Lower leg skin (tissue), 4 donors: ENCODE results near the gene CD82. TPM values are rescaled to one million over a fixed set of nuclear protein-coding genes. Genes with fewer than 3 reads are reported as not detected.

ENCODE experiments used
- DNase-seq, 2 donors: peaks; one replicate each; pipeline ENCODE4 v3.0.0-alpha.2; 2019; ENCODE audit warnings: low spot score in 2 of 2
- H3K4me3 ChIP-seq: fragments of 200-600 bp; sonication (generic); 2 replicates; pipeline ENCODE4 v1.5.1; 2017; ENCODE audit warnings: mild to moderate bottlenecking, low read depth; ENCODE audit not compliant: poor library complexity, severe bottlenecking
- CTCF ChIP-seq, 3 donors: fragments of 450-650 bp; IDR thresholded peaks; one replicate each; pipeline ENCODE4 v1.5.1; 2016; ENCODE audit warnings: antibody characterized with exemption in 3 of 3, mild to moderate bottlenecking in 3 of 3, moderate library complexity in 2 of 3
- POLR2A ChIP-seq, 2 donors: fragments of 450-650 bp; IDR thresholded peaks; one replicate each; pipeline ENCODE4 v1.6.1; 2016 to 2017; ENCODE audit warnings: antibody characterized with exemption in 2 of 2, mild to moderate bottlenecking in 1 of 2, moderate library complexity in 1 of 2
- WGBS, 2 donors: methylation state at CpG; one replicate each; pipeline ENCODE4 v1.1.5; 2018; 5-methylcytosine and 5-hydroxymethylcytosine counted together
- intact Hi-C: fragments of 100-400 bp; cut with DNase I; formaldehyde crosslinking; loops from one replicate; pipeline ENCODE4 v1.15.0; 2023; ENCODE audit warnings: low total_unique reads
- total RNA-seq, 4 donors: library from RNA; depleted of rRNA; stranded (reverse); fragments of >200 nt; gene quantifications; one replicate each; pipeline ENCODE4 v1.1.0, GENCODE V29; 2016

The CD82 gene
- total RNA-seq, 4 donors from 2014 or later: 47.1 to 95.4 (median 76.6) TPM

DNA sequence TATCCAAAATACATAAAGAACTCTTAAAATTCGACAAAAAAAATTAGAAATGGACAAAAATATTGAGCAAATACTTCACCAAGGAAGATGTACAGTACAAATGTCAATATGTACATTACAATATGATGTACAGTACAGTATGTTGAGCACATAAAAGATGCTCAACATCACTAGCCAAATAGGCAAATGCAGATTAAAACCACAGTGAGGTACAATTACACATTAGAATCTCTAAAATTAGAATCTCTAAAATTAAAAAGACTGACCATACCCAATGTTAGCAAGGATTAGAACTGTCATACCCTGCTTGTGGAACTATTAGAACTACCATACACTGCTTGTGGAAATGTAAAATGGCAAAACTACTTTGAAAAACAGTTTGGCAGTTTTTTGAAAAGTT lies 82.6 kb downstream of the CD82 start:
- 73 to 76% methylated on average over 1 of the region's 1 CpG for WGBS, 2 donors
- H3K4me3 ChIP-seq: no peak overlapping the region
- intact Hi-C loops: no loop called here
- TF ChIP-seq CTCF (IDR thresholded peaks at IDR 0.05) (no peak), POLR2A (IDR thresholded peaks at IDR 0.05) (no peak)
- no peak for DNase-seq

- H3K4me3 ChIP-seq: no peak overlapping the region
- peak in 1 of 2 donors; percentile 84 for DNase-seq
- TF ChIP-seq POLR2A (IDR thresholded peaks at IDR 0.05) (no peak), CTCF (IDR thresholded peaks at IDR 0.05) (no peak)
- WGBS, 2 donors: 60 to 69% methylated on average over 15 of the region's 15 CpGs
- intact Hi-C loops: no loop called here
Measured at GRCh38 chr11:44651535-44652155, 86.2 kb downstream of the CD82 start.

DNA sequence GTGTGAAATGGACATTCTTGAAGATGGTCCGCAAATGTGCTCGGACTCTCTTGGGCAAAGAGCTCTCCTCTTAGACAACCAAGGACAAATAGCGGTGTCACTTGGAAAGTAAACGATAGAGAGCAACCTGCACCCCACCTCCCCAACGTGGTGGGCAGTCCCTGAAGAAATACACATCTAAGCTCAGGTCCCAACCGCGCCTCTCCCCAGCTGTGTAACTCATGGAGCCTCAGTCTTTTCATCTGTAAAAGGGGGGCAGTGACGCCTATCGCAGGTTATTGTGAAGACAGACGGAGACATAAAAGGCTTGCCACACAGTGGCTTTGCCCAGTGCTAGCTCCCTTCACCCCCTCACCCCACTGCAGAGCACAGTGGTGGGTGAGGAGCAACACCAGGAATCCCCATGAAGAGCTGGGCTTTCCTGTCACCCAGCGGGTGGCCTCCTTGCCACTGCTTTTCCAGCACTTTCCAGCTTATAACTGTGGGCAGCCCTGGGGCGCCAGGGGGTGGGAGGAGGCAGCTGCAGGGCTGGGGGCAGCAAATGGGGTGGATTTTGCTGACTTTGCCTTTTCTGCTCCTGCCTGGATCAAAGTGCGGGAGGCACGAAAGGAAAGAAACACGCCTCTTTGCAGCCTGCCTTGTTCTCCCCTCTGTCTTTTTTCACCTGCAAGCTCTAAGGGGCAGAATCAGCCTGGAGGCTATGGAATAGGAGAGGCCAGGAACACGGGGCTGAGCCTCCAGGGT lies 87.6 kb downstream of the CD82 start:
- intact Hi-C loops: no loop called here
- 79 to 81% methylated on average over 16 of the region's 16 CpGs for WGBS, 2 donors
- H3K4me3 ChIP-seq: no peak overlapping the region
- TF ChIP-seq CTCF (IDR thresholded peaks at IDR 0.05) (no peak), POLR2A (IDR thresholded peaks at IDR 0.05) (no peak)
- peak in 1 of 2 donors; percentile 79 for DNase-seq

- intact Hi-C loops: no loop called here
- TF ChIP-seq POLR2A (IDR thresholded peaks at IDR 0.05): no peak
- TF ChIP-seq CTCF (IDR thresholded peaks at IDR 0.05): no peak
- DNase-seq: no peak
- H3K4me3 ChIP-seq: no peak overlapping the region
- WGBS, 2 donors: 94 to 96% methylated on average over 9 of the region's 9 CpGs
Measured at GRCh38 chr11:44654057-44654456, 88.6 kb downstream of the CD82 start.

- H3K4me3 ChIP-seq: no peak overlapping the region
- DNase-seq: no peak
- TF ChIP-seq POLR2A (IDR thresholded peaks at IDR 0.05) (no peak), CTCF (IDR thresholded peaks at IDR 0.05) (no peak)
- WGBS, 2 donors: 90 to 94% methylated on average over 9 to 10 of the region's 10 CpGs
- intact Hi-C loops: no loop called here
Measured at GRCh38 chr11:44654596-44654995, 89.1 kb downstream of the CD82 start.
